Fibroblast of lung (primary cell): ENCODE results near the gene CTDSP2. TPM values are rescaled to one million over a fixed set of nuclear protein-coding genes. Genes with fewer than 3 reads are reported as not detected.
"Not testable (repeated sequence)": the region's sequence is repeated elsewhere in the genome, so short reads cannot be mapped to it uniquely, and the experiment has no call there.

Experiments used
- DNase-seq, 2 donors: peaks; one replicate each; pipeline versions ENCODE4 v3.0.0 to v3.0.0-alpha.2; 2010; ENCODE audit warnings: low read depth in 2 of 2
- H2AFZ ChIP-seq: 2 replicates; pipeline ENCODE4 v1.5.1; 2012; ENCODE audit warnings: low read length, control low read depth, inconsistent platforms
- H3K27ac ChIP-seq: 2 replicates; pipeline ENCODE4 v1.5.1; 2011; ENCODE audit warnings: low read length, control low read depth; ENCODE audit not compliant: insufficient read depth
- H3K27me3 ChIP-seq: 2 replicates; pipeline ENCODE4 v1.5.1; 2011; ENCODE audit warnings: mild to moderate bottlenecking, low read length; ENCODE audit not compliant: control insufficient read depth, insufficient read depth
- H3K36me3 ChIP-seq: 2 replicates; pipeline ENCODE4 v1.5.1; 2011; ENCODE audit warnings: low read length; ENCODE audit not compliant: control insufficient read depth, insufficient read depth
- H3K4me1 ChIP-seq: 2 replicates; pipeline ENCODE4 v1.5.1; 2011; ENCODE audit warnings: low read length; ENCODE audit not compliant: control insufficient read depth, insufficient read depth; ENCODE audit errors: extremely low read depth
- H3K4me2 ChIP-seq: 2 replicates; pipeline ENCODE4 v1.5.1; 2011; ENCODE audit warnings: low read length, control low read depth; ENCODE audit not compliant: insufficient read depth; ENCODE audit errors: extremely low read depth
- H3K4me3 ChIP-seq, 4 experiments: fragments of 200-600 bp in 1 of 4; sonication (generic) in 1 of 4; replicated peaks in 1 of 4; 2 replicates each; pipeline ENCODE4 v1.5.1; 2011 to 2016; ENCODE audit warnings: low read length in 4 of 4, low read depth in 3 of 4, mild to moderate bottlenecking in 3 of 4, control low read depth in 2 of 4, inconsistent platforms in 1 of 4, mixed read lengths in 1 of 4; ENCODE audit not compliant: insufficient read depth in 1 of 4; ENCODE audit errors: control extremely low read depth in 1 of 4
- H3K79me2 ChIP-seq: 2 replicates; pipeline ENCODE4 v1.5.1; 2012; ENCODE audit warnings: mild to moderate bottlenecking, low read length, inconsistent platforms; ENCODE audit not compliant: control insufficient read depth, insufficient read depth
- H3K9ac ChIP-seq: 2 replicates; pipeline ENCODE4 v1.5.1; 2011; ENCODE audit warnings: mild to moderate bottlenecking, low read length, control low read depth; ENCODE audit not compliant: insufficient read depth
- H3K9me3 ChIP-seq: 2 replicates; pipeline ENCODE4 v1.5.1; 2012; ENCODE audit warnings: low read depth, low read length; ENCODE audit not compliant: control insufficient read depth, insufficient read depth
- H4K20me1 ChIP-seq: 2 replicates; pipeline ENCODE4 v1.5.1; 2011; ENCODE audit warnings: low read length; ENCODE audit not compliant: control insufficient read depth, insufficient read depth; ENCODE audit errors: extremely low read depth
- CTCF ChIP-seq, 2 donors: IDR thresholded peaks in 1 of 2; conservative IDR thresholded peaks in 1 of 2; 1 replicate in 1 of 2; 2 replicates in 1 of 2; pipeline ENCODE4 v1.5.1; 2011 to 2012; ENCODE audit warnings: low read length in 2 of 2, control low read depth in 1 of 2, inconsistent platforms in 1 of 2, low read depth in 1 of 2, mild to moderate bottlenecking in 1 of 2
- EZH2 ChIP-seq: IDR thresholded peaks from 2 replicates; pipeline ENCODE4 v1.5.1; 2012; ENCODE audit warnings: low read length, control low read depth, mild to moderate bottlenecking; ENCODE audit errors: missing control alignments
- polyA plus RNA-seq, 2 donors: library from polyadenylated mRNA; depleted of rRNA in 1 of 2; stranded (reverse) in 1 of 2; unstranded in 1 of 2; fragments of >200 nt; gene quantifications; 2 replicates each; pipeline ENCODE4 v1.2.1, GENCODE V29; 2011 to 2012; ENCODE audit warnings: missing spikeins in 1 of 2
- total RNA-seq: library from RNA; depleted of rRNA; stranded (reverse); fragments of >200 nt; gene quantifications from 2 replicates; pipeline ENCODE4 v1.2.1, GENCODE V29; 2014

CTDSP2 gene
- total and polyA plus RNA-seq, 2 donors (not counting 1 experiment from before 2014, with no cell fraction given), result 92.0 to 208 TPM

DNA sequence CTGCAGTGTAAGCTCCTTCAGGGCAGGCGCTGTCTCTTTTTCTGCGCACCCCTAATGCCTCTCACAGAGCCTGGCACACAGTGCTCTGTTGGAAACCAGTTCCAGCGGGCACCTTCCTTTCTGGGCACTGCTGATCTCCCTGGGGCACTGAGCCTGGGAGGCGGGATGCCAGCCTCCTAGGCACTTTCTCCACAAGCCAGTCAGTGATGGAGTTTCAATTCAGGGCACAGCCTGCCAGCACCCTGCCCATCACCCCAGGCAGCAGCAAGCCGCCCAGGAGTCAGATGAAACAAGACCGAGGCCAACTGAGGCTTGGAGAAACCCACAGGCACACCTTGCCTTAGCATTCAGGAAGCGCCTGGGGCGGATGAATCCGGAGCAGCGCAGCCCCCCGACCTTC, 5.7 kb upstream of the CTDSP2 start:
- no peak overlapping the region for H3K27ac ChIP-seq
- no peaks in the 10 kb centered on the region for H3K36me3 ChIP-seq
- peaks cover 2% of the 10 kb centered on the region for H3K27me3 ChIP-seq
- no peak for TF ChIP-seq CTCF (conservative IDR thresholded peaks at IDR 0.05 in 1 of 2, IDR thresholded peaks at IDR 0.05 in 1 of 2; ENCODE audit: low read depth in 1 of 2, low read length in 2 of 2)
- no peak for TF ChIP-seq EZH2
- H3K4me3 ChIP-seq, result peak overlapping the region in 1 of 4 experiments; percentile 30
- H2AFZ ChIP-seq, result no peak overlapping the region
- no peaks in the 10 kb centered on the region for H3K9me3 ChIP-seq
- DNase-seq, result no peak
- H4K20me1 ChIP-seq, result no peaks in the 10 kb centered on the region
- H3K79me2 ChIP-seq, result no peaks in the 10 kb centered on the region
- no peak overlapping the region for H3K9ac ChIP-seq
- peaks cover 10% of the 10 kb centered on the region for H3K4me1 ChIP-seq
- no peak overlapping the region for H3K4me2 ChIP-seq

- Histone ChIP-seq H3K27me3 (peaks cover 2% of the 10 kb centered on the region), H2AFZ (no peak overlapping the region), H3K36me3 (no peaks in the 10 kb centered on the region), H3K79me2 (no peaks in the 10 kb centered on the region), H3K4me3 (no peak overlapping the region), H3K4me1 (peaks cover 12% of the 10 kb centered on the region), H3K9ac (no peak overlapping the region), H3K27ac (no peak overlapping the region), H3K9me3 (no peaks in the 10 kb centered on the region), H3K4me2 (no peak overlapping the region), H4K20me1 (no peaks in the 10 kb centered on the region)
- TF ChIP-seq EZH2 (no peak), CTCF (conservative IDR thresholded peaks at IDR 0.05 in 1 of 2, IDR thresholded peaks at IDR 0.05 in 1 of 2; ENCODE audit: low read depth in 1 of 2, low read length in 2 of 2) (no peak)
- no peak for DNase-seq
Observed at GRCh38 chr12:57851552-57851951, 5.0 kb upstream of the CTDSP2 start.

- Histone ChIP-seq H3K9me3 (no peaks in the 10 kb centered on the region), H3K36me3 (no peaks in the 10 kb centered on the region), H3K27ac (no peak overlapping the region), H3K4me3 (no peak overlapping the region), H3K4me2 (no peak overlapping the region), H3K79me2 (peaks cover 5% of the 10 kb centered on the region), H3K4me1 (peaks cover 12% of the 10 kb centered on the region), H4K20me1 (no peaks in the 10 kb centered on the region), H3K9ac (no peak overlapping the region), H3K27me3 (peaks cover 2% of the 10 kb centered on the region), H2AFZ (no peak overlapping the region)
- TF ChIP-seq CTCF (conservative IDR thresholded peaks at IDR 0.05 in 1 of 2, IDR thresholded peaks at IDR 0.05 in 1 of 2; ENCODE audit: low read depth in 1 of 2, low read length in 2 of 2) (no peak), EZH2 (no peak)
- DNase-seq, result no peak
Observed at GRCh38 chr12:57850854-57851430, 4.4 kb upstream of the CTDSP2 start.

DNA sequence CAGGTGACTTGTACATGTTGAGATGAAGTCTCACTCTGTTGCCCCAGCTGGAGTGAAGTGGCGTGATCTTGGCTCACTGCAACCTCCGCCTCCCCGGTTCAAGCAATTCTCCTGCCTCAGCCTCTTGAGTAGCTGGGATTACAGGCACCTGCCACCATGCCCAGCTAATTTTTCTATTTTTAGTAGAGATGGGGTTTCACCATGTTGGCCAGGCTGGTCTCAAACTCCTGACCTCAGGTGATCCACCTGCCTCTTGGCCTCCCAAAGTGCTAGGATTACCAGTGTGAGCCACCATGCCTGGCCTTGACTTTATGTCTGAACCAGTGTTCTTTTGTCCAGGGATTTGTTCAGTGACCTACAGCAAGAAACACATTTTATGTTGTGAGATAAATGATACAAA, 2.9 kb upstream of the CTDSP2 start:
- H3K9ac ChIP-seq, H2AFZ ChIP-seq, DNase-seq, H4K20me1 ChIP-seq, H3K27me3 ChIP-seq, H3K27ac ChIP-seq, H3K4me2 ChIP-seq, H3K9me3 ChIP-seq, H3K36me3 ChIP-seq, H3K4me3 ChIP-seq: not testable (repeated sequence)
- Histone ChIP-seq H3K79me2 (peaks cover 19% of the 10 kb centered on the region), H3K4me1 (peaks cover 12% of the 10 kb centered on the region)
